ENCODE measurements around the gene AGBL3. TPM values are rescaled to one million over a fixed set of nuclear protein-coding genes. Genes with fewer than 3 reads are reported as not detected.

Gene AGBL3
- total and polyA plus RNA-seq, 4 donors: 0.67 to 3.1 (median 1.8) TPM

DNA sequence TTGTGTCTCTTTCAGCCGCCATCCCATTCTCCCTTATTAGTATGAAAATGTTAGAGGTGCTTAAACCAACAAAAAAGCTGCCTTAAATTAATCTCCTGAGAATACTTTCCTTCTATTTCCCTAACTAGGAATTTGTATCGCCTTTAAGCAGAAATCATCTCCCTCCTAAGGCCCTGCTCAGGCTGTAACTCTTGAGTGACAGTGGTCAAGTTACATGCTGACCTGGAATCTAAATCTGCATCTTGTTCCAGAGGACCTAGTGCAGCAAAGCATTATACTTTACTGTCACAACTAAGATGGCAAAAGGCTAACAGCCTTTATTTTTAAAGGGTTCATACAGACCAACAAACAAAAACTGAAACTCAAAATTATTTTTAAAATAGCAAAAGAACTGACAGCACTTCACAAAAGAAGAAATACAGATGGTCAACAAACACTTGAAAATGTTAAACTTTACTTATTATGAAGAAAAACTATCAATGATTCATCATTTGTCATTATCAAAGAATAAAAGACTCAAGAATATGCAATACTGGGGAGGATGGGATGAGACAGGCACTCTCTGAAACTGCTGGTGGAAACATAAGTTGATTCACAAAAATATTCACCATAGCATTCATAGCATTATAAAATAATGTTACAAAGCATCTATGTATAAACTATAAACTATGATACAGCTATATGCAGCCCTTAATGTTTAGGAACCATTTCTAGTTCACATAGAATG lies 173.2 kb downstream of the AGBL3 start:
- Histone ChIP-seq H3K36me3 (ENCODE audit: control insufficient read depth in 4 of 4, insufficient read depth in 3 of 4, low read depth in 1 of 4, low read length in 3 of 4) (peaks cover 0 to 7% (median 3%) of the 10 kb centered on the region in 4 donors), H3K4me3 (ENCODE audit: low read depth in 1 of 3, low read length in 3 of 3) (no peak overlapping the region), H3K4me1 (ENCODE audit: control insufficient read depth in 4 of 4, insufficient read depth in 4 of 4, low read length in 3 of 4) (peaks cover 6 to 40% (median 24%) of the 10 kb centered on the region in 4 donors), H3K9me3 (ENCODE audit: control insufficient read depth in 4 of 4, low read length in 3 of 4) (no peaks in the 10 kb centered on the region), H3K9ac (ENCODE audit: low read depth in 1 of 2, low read length in 2 of 2) (peak overlapping the region in 1 of 2 donors; percentile 63), H3K27ac (ENCODE audit: low read depth in 1 of 2, low read length in 2 of 2) (peak overlapping the region; percentile 58 to 85), H3K27me3 (ENCODE audit: control insufficient read depth in 4 of 4, insufficient read depth in 4 of 4, low read length in 3 of 4) (no peaks in the 10 kb centered on the region)
- TF ChIP-seq, protein P1, sequence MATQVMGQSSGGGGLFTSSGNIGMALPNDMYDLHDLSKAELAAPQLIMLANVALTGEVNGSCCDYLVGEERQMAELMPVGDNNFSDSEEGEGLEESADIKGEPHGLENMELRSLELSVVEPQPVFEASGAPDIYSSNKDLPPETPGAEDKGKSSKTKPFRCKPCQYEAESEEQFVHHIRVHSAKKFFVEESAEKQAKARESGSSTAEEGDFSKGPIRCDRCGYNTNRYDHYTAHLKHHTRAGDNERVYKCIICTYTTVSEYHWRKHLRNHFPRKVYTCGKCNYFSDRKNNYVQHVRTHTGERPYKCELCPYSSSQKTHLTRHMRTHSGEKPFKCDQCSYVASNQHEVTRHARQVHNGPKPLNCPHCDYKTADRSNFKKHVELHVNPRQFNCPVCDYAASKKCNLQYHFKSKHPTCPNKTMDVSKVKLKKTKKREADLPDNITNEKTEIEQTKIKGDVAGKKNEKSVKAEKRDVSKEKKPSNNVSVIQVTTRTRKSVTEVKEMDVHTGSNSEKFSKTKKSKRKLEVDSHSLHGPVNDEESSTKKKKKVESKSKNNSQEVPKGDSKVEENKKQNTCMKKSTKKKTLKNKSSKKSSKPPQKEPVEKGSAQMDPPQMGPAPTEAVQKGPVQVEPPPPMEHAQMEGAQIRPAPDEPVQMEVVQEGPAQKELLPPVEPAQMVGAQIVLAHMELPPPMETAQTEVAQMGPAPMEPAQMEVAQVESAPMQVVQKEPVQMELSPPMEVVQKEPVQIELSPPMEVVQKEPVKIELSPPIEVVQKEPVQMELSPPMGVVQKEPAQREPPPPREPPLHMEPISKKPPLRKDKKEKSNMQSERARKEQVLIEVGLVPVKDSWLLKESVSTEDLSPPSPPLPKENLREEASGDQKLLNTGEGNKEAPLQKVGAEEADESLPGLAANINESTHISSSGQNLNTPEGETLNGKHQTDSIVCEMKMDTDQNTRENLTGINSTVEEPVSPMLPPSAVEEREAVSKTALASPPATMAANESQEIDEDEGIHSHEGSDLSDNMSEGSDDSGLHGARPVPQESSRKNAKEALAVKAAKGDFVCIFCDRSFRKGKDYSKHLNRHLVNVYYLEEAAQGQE (IDR thresholded peaks at IDR 0.05): no peak
- TF ChIP-seq, protein P2, sequence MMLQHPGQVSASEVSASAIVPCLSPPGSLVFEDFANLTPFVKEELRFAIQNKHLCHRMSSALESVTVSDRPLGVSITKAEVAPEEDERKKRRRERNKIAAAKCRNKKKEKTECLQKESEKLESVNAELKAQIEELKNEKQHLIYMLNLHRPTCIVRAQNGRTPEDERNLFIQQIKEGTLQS (IDR thresholded peaks at IDR 0.05): no peak
- TF ChIP-seq SP1 (IDR thresholded peaks at IDR 0.05): no peak
- no peak for TF ChIP-seq GABPA (IDR thresholded peaks at IDR 0.05 in 1 of 2, conservative IDR thresholded peaks at IDR 0.05 in 1 of 2)
- TF ChIP-seq RXRA (IDR thresholded peaks at IDR 0.05): no peak
- TF ChIP-seq TAF1 (conservative IDR thresholded peaks at IDR 0.05): no peak
- no peak for TF ChIP-seq HNF4G (IDR thresholded peaks at IDR 0.05)
- TF ChIP-seq FOXA1 (IDR thresholded peaks at IDR 0.05): no peak
- TF ChIP-seq EGR1 (IDR thresholded peaks at IDR 0.05; ENCODE audit: low read depth in 2 of 2): no peak
- TF ChIP-seq, protein P3, sequence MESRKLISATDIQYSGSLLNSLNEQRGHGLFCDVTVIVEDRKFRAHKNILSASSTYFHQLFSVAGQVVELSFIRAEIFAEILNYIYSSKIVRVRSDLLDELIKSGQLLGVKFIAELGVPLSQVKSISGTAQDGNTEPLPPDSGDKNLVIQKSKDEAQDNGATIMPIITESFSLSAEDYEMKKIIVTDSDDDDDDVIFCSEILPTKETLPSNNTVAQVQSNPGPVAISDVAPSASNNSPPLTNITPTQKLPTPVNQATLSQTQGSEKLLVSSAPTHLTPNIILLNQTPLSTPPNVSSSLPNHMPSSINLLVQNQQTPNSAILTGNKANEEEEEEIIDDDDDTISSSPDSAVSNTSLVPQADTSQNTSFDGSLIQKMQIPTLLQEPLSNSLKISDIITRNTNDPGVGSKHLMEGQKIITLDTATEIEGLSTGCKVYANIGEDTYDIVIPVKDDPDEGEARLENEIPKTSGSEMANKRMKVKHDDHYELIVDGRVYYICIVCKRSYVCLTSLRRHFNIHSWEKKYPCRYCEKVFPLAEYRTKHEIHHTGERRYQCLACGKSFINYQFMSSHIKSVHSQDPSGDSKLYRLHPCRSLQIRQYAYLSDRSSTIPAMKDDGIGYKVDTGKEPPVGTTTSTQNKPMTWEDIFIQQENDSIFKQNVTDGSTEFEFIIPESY (IDR thresholded peaks at IDR 0.05): no peak
- TF ChIP-seq HNF4A (conservative IDR thresholded peaks at IDR 0.05): no peak
- no peak for TF ChIP-seq NR2F2 (IDR thresholded peaks at IDR 0.05)
- TF ChIP-seq, protein P4, sequence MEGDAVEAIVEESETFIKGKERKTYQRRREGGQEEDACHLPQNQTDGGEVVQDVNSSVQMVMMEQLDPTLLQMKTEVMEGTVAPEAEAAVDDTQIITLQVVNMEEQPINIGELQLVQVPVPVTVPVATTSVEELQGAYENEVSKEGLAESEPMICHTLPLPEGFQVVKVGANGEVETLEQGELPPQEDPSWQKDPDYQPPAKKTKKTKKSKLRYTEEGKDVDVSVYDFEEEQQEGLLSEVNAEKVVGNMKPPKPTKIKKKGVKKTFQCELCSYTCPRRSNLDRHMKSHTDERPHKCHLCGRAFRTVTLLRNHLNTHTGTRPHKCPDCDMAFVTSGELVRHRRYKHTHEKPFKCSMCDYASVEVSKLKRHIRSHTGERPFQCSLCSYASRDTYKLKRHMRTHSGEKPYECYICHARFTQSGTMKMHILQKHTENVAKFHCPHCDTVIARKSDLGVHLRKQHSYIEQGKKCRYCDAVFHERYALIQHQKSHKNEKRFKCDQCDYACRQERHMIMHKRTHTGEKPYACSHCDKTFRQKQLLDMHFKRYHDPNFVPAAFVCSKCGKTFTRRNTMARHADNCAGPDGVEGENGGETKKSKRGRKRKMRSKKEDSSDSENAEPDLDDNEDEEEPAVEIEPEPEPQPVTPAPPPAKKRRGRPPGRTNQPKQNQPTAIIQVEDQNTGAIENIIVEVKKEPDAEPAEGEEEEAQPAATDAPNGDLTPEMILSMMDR (IDR thresholded peaks at IDR 0.05; ENCODE audit: low read depth, low read length, missing input control): no peak
- TF ChIP-seq, protein P5, sequence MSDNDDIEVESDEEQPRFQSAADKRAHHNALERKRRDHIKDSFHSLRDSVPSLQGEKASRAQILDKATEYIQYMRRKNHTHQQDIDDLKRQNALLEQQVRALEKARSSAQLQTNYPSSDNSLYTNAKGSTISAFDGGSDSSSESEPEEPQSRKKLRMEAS (IDR thresholded peaks at IDR 0.05): no peak
- no peak for TF ChIP-seq RAD21 (IDR thresholded peaks at IDR 0.05)
- TF ChIP-seq YY1 (IDR thresholded peaks at IDR 0.05): no peak
- TF ChIP-seq JUND (IDR thresholded peaks at IDR 0.05): no peak
- no peak for TF ChIP-seq FOXA2 (IDR thresholded peaks at IDR 0.05)
- 87% methylated on average over 2 of the region's 2 CpGs for WGBS
- no peak for DNase-seq (ENCODE audit: low spot score)

All from liver (tissue), 9 donors.